ENCODE results near the gene WDR70.

GRCh38 chr5:37501152-37501551, 122.0 kb downstream of the WDR70 start:
- TF ChIP-seq NFYB (CRISPR knock-in tag; conservative IDR thresholded peaks at IDR 0.05; ENCODE audit: low read depth) (no peak), ZBTB21 (CRISPR knock-in tag; IDR thresholded peaks at IDR 0.05; ENCODE audit: borderline replicate concordance) (no peak), KAT7 (CRISPR knock-in tag; IDR thresholded peaks at IDR 0.05; ENCODE audit: borderline replicate concordance) (no peak), CBFB (CRISPR knock-in tag; IDR thresholded peaks at IDR 0.05; ENCODE audit: low read depth) (no peak), JUN (CRISPR knock-in tag; IDR thresholded peaks at IDR 0.05) (no peak), CTCF (IDR thresholded peaks at IDR 0.05) (no peak), AFF4 (CRISPR knock-in tag; IDR thresholded peaks at IDR 0.05; ENCODE audit: borderline replicate concordance) (no peak), ARID4B (CRISPR knock-in tag; IDR thresholded peaks at IDR 0.05; ENCODE audit: borderline replicate concordance) (no peak), ETV6 (CRISPR knock-in tag; IDR thresholded peaks at IDR 0.05) (no peak), USF1 (CRISPR knock-in tag; IDR thresholded peaks at IDR 0.05) (no peak), ATF1 (CRISPR knock-in tag; IDR thresholded peaks at IDR 0.05) (no peak)

Data from WTC11 (cell line).